GM18502 (cell line): ENCODE data around the gene DEFB132.

Experiments used
- ATAC-seq: cut with Tn5 transposase; IDR thresholded peaks from one replicate; pipeline ENCODE4 v1.9.1; 2021; ENCODE audit warnings: mild to moderate bottlenecking; ENCODE audit not compliant: unreplicated experiment, poor library complexity

The DEFB132 gene

DNA sequence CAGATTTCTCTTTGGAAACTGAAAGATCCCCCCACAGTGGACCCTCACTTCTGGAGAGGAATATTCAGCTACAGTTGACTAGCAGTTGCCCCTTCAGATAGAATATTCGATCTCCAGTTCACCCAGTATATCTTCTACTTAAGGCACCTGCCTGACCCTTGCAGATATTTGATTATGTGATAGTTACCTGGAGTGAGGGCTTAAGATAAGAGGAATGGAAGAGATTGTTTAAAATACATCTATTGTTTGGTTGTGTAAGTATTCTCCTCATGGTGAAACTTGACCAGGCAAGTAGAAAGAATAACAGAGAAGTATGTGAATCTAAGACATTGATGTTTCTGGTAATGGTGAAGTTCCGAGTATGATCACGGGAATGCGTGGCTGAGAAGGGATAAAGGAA, 38.3 kb downstream of the DEFB132 start:
- no peak for ATAC-seq

DNA sequence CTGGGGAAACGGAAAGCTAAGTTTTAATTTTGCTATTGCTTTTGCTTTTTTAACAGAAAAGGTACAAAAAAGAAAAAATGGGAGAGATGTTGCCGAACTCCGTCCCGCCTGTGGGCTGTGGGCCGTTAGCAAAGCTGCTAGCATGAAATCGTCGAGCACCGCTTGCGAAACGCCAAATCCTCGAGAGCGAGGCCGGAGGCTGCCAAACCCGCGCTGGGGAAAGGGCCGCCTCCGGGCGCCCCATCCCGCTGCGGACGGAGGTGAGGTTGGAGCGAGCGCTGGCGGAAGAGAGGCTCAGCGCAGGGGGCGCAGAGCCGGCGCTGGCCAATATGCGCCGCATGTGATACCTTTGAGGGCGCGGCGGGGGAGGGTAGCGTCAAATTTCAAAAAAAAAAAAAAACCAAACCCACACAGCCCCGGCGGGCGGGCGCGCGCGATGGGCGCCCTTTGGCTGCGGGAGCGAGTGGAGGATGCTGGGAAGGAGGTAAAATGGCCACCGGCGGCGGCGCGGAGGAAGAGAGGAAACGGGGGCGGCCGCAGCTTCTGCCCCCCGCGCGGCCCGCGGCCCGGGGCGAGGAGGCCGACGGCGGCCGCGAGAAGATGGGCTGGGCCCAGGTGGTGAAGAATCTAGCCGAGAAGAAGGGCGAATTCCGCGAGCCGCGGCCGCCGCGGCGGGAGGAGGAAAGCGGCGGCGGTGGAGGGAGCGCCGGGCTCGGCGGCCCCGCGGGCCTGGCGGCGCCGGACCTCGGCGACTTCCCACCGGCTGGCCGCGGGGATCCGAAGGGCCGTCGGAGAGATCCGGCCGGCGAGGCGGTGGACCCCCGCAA, 39.8 kb downstream of the DEFB132 start, which contains the start of gene ZCCHC3:
Gene ZCCHC3 (plus strand): TSS at position 473 of the 827 bp plus-strand sequence. CDS start 17 bp downstream, at position 490.
- ATAC-seq = peak; percentile 82

DNA sequence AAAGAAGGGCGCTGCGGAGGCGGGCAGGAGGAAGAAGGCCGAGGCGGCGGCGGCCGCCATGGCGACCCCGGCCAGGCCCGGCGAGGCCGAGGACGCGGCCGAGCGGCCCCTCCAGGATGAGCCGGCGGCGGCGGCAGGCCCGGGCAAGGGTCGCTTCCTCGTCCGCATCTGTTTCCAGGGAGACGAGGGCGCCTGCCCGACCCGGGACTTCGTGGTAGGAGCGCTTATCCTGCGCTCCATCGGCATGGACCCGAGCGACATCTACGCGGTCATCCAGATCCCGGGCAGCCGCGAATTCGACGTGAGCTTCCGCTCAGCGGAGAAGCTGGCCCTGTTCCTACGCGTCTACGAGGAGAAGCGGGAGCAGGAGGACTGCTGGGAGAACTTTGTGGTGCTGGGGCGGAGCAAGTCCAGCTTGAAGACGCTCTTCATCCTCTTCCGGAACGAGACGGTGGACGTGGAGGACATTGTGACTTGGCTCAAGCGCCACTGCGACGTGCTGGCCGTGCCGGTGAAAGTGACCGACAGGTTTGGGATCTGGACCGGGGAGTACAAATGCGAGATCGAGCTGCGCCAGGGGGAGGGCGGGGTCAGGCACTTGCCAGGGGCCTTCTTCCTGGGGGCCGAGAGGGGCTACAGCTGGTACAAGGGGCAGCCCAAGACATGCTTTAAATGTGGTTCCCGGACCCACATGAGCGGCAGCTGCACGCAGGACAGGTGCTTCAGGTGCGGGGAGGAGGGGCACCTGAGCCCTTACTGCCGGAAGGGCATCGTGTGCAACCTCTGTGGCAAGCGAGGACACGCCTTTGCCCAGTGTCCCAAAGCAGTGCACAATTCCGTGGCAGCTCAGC, 40.6 kb downstream of the DEFB132 start:
- peak; percentile 24 for ATAC-seq

DNA sequence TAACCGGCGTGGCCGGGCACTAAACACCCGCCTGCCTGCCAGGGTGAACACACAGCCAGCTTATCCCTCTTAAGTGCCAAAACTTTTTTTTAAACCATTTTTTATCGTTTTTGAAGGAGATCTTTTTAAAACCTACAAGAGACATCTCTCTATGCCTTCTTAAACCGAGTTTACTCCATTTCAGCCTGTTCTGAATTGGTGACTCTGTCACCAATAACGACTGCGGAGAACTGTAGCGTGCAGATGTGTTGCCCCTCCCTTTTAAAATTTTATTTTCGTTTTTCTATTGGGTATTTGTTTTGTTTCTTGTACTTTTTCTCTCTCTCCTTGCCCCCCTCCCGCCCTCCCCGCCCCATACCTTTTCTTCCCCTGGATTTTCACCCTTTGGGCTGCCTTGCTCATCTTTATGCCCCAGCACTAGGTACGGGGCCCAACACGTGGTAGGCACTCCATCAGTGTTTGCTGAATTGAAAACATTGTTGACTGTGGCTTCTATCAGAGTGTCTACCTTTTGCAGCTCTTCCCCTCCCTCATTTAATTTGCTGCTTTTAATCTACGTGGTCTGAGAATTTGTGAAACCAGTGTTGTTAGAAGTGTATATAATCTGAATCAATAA, 41.4 kb downstream of the DEFB132 start:
- ATAC-seq = no peak

DNA sequence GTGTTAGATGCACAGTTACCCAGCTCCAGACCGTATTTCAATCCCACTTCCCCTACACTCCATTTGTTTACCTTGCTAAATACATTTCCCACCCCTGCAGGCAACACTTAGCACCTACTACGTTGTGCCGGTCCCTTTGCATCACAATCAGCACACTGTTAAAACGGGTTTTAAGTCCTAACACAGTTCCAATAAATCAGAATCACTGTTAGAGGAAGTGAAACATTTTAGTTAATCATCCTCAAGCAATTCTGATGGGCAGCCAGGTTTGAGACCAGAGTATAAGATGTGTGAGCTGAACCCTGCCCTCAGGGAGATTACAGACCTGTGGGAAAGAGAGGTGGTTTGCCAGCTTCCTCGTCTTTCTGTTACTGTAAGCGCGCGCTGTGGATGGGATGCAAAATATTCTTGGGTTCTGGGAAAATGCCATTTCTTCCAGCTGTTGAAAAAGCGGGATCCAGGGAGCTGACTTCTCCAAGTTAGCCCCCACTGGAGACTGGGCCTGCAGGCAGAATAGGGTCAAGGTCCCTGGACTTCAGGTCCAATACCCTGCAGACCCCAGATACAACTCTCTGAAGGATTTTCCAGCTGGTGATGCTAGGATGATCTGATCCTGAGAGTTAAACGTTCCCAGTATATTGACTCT, 42.9 kb downstream of the DEFB132 start:
- no peak for ATAC-seq

DNA sequence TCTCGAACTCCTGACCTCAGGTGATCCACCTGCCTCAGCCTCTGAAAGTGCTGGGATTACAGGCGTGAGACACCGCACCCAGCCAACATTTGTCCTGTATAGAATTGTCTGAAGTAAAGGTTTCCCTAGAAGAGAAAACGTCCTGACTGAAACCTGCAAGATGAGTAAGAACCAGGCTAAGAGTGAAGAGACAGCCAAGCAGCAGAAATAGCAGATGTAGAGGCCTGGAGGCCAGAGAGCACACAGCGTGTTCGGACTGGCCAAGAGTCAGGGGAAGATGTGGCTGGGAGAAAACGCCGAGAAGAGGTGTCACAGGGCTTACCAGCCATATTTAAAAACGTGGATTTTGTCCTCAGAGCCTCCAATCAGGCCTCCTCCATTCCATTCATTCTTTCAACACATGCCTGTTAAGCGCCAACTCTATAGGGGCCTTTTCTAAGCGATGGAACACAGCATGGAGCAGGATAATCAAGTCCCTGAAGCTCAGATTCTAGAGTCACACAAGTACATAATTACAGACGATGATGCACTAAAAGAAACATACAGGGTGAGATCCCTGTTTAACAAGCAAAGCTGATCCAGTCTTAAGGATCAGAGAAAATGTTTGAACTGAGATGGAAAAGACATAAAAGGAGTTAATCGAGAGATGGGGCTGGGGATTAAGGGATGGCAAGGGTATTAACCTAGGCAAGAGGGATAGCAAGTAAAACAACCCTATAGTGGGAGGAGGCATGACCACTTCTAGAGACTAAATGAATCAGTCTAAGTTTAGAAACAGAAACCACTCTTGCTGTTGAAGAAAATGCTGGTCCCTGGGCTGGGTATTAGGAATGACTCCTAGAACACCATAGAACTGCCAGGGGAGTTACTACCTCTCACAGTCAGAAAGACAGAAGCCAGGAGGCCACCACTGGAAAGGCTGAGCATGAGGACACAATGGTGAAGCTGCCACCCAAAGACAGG, 44.6 kb downstream of the DEFB132 start:
- no peak for ATAC-seq

DNA sequence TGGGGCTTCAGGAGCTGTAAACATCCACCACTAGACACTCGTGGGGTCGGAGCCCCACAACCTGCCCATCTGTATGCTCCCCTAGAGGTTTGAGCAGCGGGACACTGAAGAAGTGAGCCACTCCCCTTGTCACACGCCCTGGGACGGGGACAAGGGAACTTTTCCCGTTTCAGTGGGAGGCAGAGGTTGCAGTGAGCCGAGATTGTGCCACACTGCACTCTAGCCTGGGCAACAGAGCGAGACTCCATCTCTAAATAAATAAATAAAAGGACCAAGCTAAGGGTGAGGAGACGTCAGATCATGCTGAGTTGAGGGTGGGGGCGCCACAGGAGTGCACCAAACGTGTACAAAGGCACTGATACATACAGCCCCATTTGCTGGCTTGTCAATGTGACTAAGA, 48.2 kb downstream of the DEFB132 start:
- no peak for ATAC-seq

DNA sequence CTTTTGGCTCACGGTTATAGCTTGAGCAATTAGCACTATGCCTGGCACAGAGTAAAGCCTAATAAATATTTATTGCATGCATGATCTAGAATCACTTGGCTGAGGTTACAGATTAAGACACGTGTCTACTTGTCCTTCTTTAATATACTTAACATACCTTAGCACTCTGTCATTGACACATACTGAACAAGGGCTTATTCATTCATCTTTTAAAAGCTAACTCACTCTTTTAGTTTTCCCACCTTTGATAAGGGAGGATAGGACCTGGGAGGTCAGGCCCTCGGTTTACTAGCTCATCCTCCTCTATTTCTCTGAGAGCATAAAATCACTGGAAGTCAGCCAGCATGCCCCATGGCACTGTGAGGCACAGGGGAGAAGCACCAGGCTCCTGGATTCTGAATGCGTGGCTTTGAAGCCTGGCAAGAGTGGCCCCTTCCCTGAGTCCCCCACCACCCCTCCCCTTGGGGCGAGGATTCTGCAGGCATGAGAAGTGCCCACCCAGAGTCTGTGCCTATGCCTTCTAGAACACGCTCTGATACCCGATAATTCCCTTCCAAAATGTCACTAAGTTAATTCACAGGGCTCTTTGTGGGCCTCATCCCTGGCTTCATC, 51.0 kb downstream of the DEFB132 start:
- no peak for ATAC-seq

DNA sequence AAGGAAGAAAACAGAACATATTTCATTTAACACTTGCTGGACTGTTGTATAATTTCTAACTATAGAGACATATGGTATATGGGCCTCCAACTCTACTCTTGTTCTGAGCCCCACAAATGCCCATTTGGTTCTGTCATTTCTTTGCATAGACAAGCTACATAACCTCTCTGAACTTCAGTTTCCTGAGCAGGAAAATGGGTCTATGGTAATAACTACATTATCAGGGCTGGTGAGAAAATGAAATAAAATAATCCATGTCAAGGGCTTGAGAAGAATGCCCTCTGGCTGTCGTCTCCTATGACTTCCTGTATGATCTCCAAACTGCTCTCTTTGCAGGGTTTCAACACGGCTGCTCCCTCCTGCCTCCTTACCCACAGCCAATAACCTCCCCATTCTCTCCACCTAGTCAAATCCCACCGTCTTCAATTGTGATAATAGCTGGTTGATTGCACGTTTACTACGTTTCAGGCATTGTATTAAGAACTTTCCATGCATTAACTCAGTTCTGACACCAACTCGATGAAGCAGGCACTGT, 51.8 kb downstream of the DEFB132 start:
- ATAC-seq = no peak

DNA sequence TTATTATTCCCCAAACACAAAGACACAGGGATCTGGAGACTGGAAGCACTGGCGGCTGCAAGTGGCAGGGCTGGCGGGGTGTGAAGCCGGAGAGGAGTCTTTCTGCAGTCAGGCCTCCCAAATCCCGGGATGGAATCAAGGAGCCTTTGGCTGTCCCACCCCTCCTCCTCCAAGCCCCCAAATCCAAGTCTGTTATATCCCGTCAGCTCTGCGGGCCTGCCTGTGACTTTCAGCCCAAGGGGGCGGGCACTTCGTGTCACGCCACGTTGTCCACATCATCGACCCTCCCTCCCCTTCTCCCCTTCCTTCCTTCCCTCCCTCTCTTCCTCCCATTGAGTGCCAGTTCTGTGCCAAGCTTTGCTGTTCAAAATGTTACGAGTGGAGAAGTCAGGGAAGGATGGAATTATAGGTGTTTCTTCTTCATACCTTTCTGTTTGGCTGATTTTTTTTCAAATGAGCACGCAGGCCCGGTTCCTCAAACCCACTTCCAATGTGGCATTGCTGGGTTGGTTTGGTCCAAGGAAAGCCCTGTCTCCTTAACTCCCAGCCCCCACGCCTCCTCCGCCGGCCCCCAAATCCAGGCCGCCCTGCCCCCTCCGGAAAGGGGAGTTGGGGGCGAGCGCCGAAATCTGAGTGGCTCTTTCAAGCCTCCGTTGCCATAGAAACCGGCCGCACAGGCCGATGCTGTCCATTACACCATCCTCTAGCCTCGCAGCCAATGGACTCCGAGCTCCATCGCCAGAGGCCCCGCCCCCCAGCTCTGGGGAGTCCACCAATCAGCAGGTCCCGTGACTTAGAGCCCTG, 52.5 kb downstream of the DEFB132 start:
- ATAC-seq = peak; percentile 100

DNA sequence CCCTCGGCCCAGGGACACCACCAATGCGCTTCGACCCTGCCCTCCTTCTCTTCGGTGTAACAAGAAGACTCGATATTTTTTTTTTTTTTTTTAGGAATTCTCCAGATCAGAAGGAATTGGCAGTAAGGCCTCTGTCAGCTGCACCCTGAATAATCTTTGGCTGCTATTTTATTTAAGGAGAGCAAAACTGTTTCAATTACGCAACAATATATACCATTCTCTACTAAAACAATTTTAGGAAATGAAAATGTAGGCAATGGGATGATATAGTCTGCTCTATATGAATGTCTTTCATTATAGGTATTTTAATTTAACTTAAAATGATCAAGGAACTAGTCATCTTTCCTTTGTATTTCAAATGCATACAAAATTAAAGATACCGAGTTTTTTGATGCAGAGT, 53.1 kb downstream of the DEFB132 start:
- no peak for ATAC-seq
